SK-N-SH treated with all-trans-retinoic acid at 6 μM for 48 hours (cell line): Measurements from ENCODE around the gene ZNF554.

ENCODE experiments used
- ARNTL ChIP-seq: fragments of 450-650 bp; formaldehyde crosslinking; IDR thresholded peaks from 2 replicates; pipeline ENCODE4 v1.5.0; 2020; ENCODE audit warnings: low read depth, mild to moderate bottlenecking, moderate library complexity, borderline replicate concordance
- ESRRG ChIP-seq: fragments of 250-450 bp; sonication (Bioruptor Pico); IDR thresholded peaks from 2 replicates; pipeline ENCODE4 v1.6.1; 2021; ENCODE audit warnings: mild to moderate bottlenecking
- ISL1 ChIP-seq: fragments of 250-450 bp; sonication (Bioruptor Pico); IDR thresholded peaks from 2 replicates; pipeline ENCODE4 v2.1.2; 2022; ENCODE audit warnings: mild to moderate bottlenecking, moderate library complexity
- RARB ChIP-seq: fragments of 250-450 bp; sonication (Bioruptor Pico); IDR thresholded peaks from 2 replicates; pipeline ENCODE4 v1.8.0; 2021; ENCODE audit warnings: mild to moderate bottlenecking, moderate library complexity
- ZC3H10 ChIP-seq: fragments of 250-450 bp; sonication (Bioruptor Pico); IDR thresholded peaks from 2 replicates; pipeline ENCODE4 v1.5.1; 2021; ENCODE audit warnings: mild to moderate bottlenecking, moderate library complexity
- ZFP3 ChIP-seq: fragments of 250-450 bp; sonication (Bioruptor Pico); IDR thresholded peaks from 2 replicates; pipeline ENCODE4 v1.5.0; 2020; ENCODE audit warnings: mild to moderate bottlenecking, moderate library complexity

- TF ChIP-seq ISL1 (CRISPR knock-in tag) = no peak
- no peak for TF ChIP-seq RARB (CRISPR knock-in tag)
- TF ChIP-seq ZFP3 (CRISPR knock-in tag) = no peak
- TF ChIP-seq ARNTL = no peak
- TF ChIP-seq ESRRG (CRISPR knock-in tag) = no peak
- TF ChIP-seq ZC3H10 = no peak
Observed at GRCh38 chr19:2795827-2796658, 23.6 kb upstream of the ZNF554 start.
